Measurements from ENCODE around the gene THAP11. TPM values are rescaled to one million over a fixed set of nuclear protein-coding genes. Genes with fewer than 3 reads are reported as not detected.

Gene THAP11
- polyA plus RNA-seq, 2 of the 4 experiments (the other 2 are of a cell fraction): 30.9 to 33.2 TPM

DNA sequence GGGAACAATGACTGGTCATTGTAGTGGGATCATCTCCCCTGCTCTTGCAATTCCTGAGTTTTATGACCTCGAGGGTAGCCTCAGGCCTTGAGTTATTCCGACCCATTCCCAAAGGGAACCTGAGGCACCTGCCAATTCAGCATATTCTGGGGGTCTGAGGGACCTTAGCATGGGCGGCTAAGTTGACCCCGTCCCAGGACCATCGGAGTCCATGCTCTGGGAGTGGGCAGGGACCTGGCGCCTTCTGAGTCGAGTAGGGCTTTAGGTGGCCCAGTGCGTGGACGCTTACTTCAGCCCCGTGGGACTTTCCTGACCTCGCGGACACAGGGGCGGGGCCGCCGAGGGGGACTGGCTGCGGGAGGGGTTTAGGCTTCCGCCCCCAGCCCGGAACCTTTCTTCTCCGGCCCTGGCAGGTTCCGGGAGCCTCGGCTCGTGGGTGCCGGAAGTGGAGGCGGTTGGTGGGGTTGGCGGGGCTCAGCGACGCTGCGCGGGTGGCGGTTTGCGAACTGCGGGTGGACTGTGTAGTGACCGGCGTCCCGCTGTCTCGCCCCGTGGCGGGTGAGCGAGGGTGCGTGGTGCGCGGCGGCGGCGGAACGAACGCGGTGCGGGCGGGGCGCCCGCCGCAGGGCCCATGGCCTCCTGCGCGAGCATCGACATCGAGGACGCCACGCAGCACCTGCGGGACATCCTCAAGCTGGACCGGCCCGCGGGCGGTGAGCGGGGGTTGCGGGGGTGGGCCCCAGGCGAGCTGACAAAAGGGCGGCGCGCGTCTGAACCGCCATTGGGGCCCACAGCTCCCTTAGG is 30.7 kb downstream of the THAP11 start, which contains the start of gene EDC4 (continued):
- TF ChIP-seq, protein P1, sequence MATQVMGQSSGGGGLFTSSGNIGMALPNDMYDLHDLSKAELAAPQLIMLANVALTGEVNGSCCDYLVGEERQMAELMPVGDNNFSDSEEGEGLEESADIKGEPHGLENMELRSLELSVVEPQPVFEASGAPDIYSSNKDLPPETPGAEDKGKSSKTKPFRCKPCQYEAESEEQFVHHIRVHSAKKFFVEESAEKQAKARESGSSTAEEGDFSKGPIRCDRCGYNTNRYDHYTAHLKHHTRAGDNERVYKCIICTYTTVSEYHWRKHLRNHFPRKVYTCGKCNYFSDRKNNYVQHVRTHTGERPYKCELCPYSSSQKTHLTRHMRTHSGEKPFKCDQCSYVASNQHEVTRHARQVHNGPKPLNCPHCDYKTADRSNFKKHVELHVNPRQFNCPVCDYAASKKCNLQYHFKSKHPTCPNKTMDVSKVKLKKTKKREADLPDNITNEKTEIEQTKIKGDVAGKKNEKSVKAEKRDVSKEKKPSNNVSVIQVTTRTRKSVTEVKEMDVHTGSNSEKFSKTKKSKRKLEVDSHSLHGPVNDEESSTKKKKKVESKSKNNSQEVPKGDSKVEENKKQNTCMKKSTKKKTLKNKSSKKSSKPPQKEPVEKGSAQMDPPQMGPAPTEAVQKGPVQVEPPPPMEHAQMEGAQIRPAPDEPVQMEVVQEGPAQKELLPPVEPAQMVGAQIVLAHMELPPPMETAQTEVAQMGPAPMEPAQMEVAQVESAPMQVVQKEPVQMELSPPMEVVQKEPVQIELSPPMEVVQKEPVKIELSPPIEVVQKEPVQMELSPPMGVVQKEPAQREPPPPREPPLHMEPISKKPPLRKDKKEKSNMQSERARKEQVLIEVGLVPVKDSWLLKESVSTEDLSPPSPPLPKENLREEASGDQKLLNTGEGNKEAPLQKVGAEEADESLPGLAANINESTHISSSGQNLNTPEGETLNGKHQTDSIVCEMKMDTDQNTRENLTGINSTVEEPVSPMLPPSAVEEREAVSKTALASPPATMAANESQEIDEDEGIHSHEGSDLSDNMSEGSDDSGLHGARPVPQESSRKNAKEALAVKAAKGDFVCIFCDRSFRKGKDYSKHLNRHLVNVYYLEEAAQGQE (IDR thresholded peaks at IDR 0.05): no peak; the same call in 1 of the 2 replicates
- TF ChIP-seq CBX2 (IDR thresholded peaks at IDR 0.05; ENCODE audit: borderline replicate concordance, low read depth) (no peak), ZNF302 (CRISPR knock-in tag; IDR thresholded peaks at IDR 0.05) (no peak), FOSB (CRISPR knock-in tag; IDR thresholded peaks at IDR 0.05) (peak; percentile 77), ESRRA (IDR thresholded peaks at IDR 0.05; ENCODE audit: borderline replicate concordance, low read length) (no peak), MAFK (IDR thresholded peaks at IDR 0.05; ENCODE audit: partially characterized antibody) (peak; percentile 77), HOXB13 (CRISPR knock-in tag; IDR thresholded peaks at IDR 0.05; ENCODE audit: low read depth) (no peak), ZFP36 (IDR thresholded peaks at IDR 0.05; ENCODE audit: borderline replicate concordance, partially characterized antibody) (no peak), PHF8 (IDR thresholded peaks at IDR 0.05; ENCODE audit: borderline replicate concordance, low read depth) (peak; percentile 79), NFE2L2 (conservative IDR thresholded peaks at IDR 0.05; ENCODE audit: low read length) (no peak), JUNB (IDR thresholded peaks at IDR 0.05) (no peak), FOXS1 (CRISPR knock-in tag; IDR thresholded peaks at IDR 0.05) (no peak), GATA3 (IDR thresholded peaks at IDR 0.05; ENCODE audit: borderline replicate concordance) (peak; percentile 28; the same call in 1 of the 2 replicates)

DNA sequence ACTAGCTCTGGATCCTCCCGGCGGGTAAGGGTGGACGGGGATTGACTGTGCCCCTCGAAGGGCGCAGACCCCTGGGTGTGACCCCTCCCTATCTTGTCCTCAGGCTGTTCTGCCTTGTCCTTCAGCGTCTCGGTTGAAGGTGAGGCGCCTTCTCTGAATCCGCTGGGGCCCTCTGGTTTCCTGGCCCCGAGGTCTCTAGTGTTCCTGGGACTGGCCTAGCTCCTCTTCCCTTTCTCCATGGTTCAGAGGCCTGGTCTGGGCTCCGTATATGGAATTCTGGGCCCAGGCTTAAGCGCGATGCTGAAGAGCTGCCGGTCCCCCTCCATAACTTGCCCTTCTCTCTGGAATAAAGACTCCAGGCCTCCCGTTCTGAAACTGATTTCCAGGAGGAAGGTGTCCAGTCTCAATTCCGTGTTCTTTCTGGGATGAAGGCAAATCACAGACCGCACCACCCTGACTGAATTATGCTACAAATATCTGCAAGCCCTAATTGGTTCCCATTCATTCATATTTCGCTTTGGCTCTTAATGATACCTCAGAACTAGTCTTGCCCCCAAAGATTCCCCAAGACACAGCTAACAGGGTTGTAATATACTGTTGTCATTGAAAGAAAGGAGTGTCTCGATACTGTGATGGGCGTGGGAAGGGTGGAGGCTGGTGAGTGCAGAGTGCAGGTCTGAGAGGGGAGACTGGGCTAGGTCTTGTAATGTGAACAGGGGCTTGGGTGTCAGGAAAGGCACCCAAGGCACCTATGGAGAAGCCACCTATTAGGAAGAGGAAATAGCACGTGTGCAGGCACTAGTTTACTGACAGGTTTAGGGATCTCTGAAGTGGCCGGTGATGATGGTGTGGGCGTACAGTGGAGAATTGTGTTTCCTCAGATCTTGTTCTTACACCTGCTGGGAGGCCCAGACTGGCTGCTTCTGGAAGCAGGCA is 31.6 kb downstream of the THAP11 start:
- no peak for FAIRE-seq
- no peak for TF ChIP-seq ZNF302 (CRISPR knock-in tag; IDR thresholded peaks at IDR 0.05)
- no peak for TF ChIP-seq JUN (IDR thresholded peaks at IDR 0.05)
- TF ChIP-seq PHF8 (IDR thresholded peaks at IDR 0.05; ENCODE audit: borderline replicate concordance, low read depth): peak; percentile 9
- TF ChIP-seq, protein P2, sequence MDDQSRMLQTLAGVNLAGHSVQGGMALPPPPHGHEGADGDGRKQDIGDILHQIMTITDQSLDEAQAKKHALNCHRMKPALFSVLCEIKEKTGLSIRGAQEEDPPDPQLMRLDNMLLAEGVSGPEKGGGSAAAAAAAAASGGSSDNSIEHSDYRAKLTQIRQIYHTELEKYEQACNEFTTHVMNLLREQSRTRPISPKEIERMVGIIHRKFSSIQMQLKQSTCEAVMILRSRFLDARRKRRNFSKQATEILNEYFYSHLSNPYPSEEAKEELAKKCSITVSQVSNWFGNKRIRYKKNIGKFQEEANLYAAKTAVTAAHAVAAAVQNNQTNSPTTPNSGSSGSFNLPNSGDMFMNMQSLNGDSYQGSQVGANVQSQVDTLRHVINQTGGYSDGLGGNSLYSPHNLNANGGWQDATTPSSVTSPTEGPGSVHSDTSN (IDR thresholded peaks at IDR 0.05): no peak

GRCh38 chr16:67874372-67874771 is 32.3 kb downstream of the THAP11 start:
- H3K4me1 ChIP-seq: peaks cover 24% of the 10 kb centered on the region; the same call in 2 of the 3 replicates
- ChIA-PET POLR2A (no interaction called here), CTCF (interaction anchor here (0.8 to 17.4 kb wide), 7 partner anchors 9 to 206 kb away, joined by 3 to 370 read pairs (median 4); partner anchors contain the start of genes CTRL, NRN1L and PSMB10)
- FAIRE-seq: no peak
- TF ChIP-seq NR3C1 (IDR thresholded peaks at IDR 0.05): no peak
- TF ChIP-seq BHLHE40 (IDR thresholded peaks at IDR 0.05; ENCODE audit: low read depth, low read length): no peak
- no peak for TF ChIP-seq SREBF2 (IDR thresholded peaks at IDR 0.05)
- WGBS (ENCODE audit: missing lambda C conversion rate): 88% methylated on average over 3 of the region's 3 CpGs
- H3K9me3 ChIP-seq: no peaks in the 10 kb centered on the region
- no peak for ATAC-seq
- DNase-seq (ENCODE audit: low read depth in 1 of 2, low spot score in 1 of 2): no peak
- peak overlapping the region; percentile 99; the same call in 2 of the 3 replicates for H3K4me3 ChIP-seq
- no peak overlapping the region for H3K27ac ChIP-seq
- H3K4me2 ChIP-seq: peak overlapping the region; percentile 99

More for the DNA sequence above, 31.6 kb downstream of the THAP11 start:
- ChIA-PET CTCF (interaction anchor here (0.9 to 17.4 kb wide), 6 partner anchors 8 to 201 kb away, joined by 3 to 370 read pairs (median 6); partner anchors contain the start of genes CTRL, NRN1L and PSMB10), POLR2A (interaction anchor here (0.8 to 0.9 kb wide), 2 partner anchors 11 to 28 kb away, joined by 4 to 5 read pairs; no protein-coding TSS in a partner anchor)
- peak overlapping the region; percentile 99 for H3K4me3 ChIP-seq
- H3K4me2 ChIP-seq: peak overlapping the region; percentile 99
- DNase-seq (ENCODE audit: low read depth in 1 of 2, low spot score in 1 of 2) (no peak), ATAC-seq (peak; percentile 1 to 47; a peak in 4 of 6 replicates)
- peak overlapping the region; percentile 95 to 97 for H3K27ac ChIP-seq
- peaks cover 24% of the 10 kb centered on the region; the same call in 2 of the 3 replicates for H3K4me1 ChIP-seq
- WGBS (ENCODE audit: missing lambda C conversion rate): 14% methylated on average over 21 of the region's 23 CpGs
- H3K9me3 ChIP-seq: no peaks in the 10 kb centered on the region

Measured in A549 (cell line).